Central memory CD4-positive, alpha-beta T cell (primary cell): ENCODE data around the gene STK35.
A peak's percentile ranks its signal among the peaks of the same experiment; 100 is the strongest.

ENCODE experiments used
- DNase-seq: peaks from one replicate; pipeline ENCODE4 v3.0.0; 2022
- total RNA-seq, 3 experiments: gene quantifications; one replicate each; lab custom pipeline; 2026; lab: John Stamatoyannopoulos, UW

STK35 gene
- 51.9 to 52.8 (median 52.6) reads per million in 3 experiments for total RNA-seq

GRCh38 chr20:2101057-2101864 is at the start of gene STK35:
TSS of gene STK35 (plus strand) at chr20:2101827. CDS start at chr20:2101882, 55 bp downstream.
- DNase-seq, result no peak

GRCh38 chr20:2051946-2052345 is 49.7 kb upstream of the STK35 start:
- DNase-seq, result no peak

DNA sequence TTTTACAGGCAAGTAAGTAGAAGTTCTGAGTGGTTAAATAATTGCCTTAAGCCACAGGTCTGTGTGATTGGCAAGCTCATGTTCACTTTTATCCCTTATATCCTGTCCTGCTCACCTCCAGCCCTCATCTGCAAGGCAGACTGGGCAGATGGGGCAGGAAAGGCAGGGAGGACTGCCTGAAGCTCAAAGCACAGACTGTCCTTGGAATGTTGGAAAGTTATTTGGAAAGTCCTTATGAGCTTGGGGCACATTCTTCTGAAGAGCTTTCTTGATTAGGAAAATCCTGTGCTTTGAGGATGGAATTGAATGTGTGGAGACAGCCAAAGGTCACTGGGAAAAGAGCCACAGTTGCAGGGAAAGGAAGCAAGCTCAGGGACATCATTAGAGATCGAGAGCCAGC is 48.9 kb upstream of the STK35 start:
- DNase-seq, result no peak

DNA sequence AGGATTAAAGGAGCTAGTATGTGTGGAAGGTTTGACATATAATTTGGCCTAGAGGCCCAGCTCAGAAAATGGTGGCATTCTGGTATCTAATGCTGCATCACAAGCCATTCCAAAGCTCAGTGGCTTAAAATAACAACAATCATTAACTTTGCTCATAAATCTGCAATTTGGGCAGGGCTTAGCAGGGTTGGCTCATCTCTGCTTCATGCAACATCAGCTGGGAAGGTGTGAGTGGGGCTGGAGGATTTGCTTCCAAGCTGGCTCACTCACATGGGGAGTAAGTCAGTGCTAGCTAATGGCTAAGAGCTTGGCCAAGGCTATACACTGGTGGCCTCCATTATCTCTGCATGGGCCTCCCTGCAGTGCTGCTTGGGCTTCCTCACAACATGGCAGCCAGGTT is 48.0 kb upstream of the STK35 start:
- no peak for DNase-seq

- DNase-seq, result no peak
Observed at GRCh38 chr20:2054911-2055310, 46.7 kb upstream of the STK35 start.

- no peak for DNase-seq
Observed at GRCh38 chr20:2059411-2059810, 42.2 kb upstream of the STK35 start.

DNA sequence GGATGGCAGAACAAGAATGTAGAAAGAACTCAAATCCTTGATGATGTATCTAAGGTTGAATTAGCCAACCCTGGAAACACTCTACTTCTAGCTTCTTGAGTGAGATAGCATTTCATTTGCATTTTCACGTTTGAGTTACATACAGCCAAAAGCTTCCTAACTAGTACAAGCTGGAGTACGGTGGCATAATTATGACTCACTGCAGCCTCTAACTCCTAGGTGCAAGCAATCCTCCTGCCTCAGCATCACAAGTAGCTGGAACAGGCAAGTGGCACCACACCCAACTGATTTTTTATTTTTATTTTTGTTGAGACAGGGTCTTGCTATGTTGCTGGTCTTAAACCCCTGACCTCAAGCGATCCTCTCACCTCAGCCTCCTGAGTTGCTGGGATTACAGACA is 36.5 kb upstream of the STK35 start:
- no peak for DNase-seq

GRCh38 chr20:2066461-2067122 is 35.0 kb upstream of the STK35 start:
- DNase-seq, result no peak

- no peak for DNase-seq
Observed at GRCh38 chr20:2080532-2081224, 20.9 kb upstream of the STK35 start.

GRCh38 chr20:2084703-2085102 is 16.9 kb upstream of the STK35 start:
- DNase-seq, result no peak

DNA sequence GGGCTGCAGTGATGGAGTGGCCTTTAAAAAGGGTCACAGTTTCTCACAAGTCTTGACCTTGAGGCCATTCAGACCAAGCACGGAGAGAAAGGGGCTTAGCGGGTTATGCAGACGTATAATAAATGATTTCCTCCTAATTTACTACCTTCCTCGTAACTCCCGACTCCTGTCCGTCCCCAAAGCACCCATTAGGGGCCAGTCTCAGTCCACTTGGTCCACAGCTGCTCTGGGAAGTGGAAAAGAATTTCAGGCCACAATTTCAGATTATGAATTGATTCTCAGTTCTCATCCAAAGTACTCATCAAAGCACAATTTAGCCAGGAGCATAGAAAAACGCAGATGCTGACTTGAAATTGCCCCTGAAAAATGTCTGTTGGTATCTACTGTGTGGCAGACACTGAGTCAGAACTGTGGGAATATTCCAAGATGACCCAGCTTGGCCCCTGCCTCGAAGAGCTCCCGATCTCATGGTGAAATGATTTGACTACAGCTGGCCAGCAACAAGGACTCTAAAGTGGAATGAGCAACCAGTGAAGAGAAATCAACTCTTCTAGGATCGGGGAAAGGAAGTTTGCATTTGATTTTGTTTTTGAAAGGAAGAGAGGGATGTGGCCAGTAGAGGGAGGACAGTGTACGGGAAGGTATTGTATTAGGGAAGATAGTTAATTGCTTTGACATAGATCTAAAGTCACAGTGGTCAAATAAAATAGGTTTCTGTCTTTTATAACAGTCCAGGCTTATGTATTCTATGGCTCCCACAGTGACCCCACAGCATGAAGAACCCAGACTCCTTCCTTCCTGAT is 15.2 kb upstream of the STK35 start:
- DNase-seq, result no peak

- DNase-seq, result no peak
Observed at GRCh38 chr20:2086980-2087377, 14.6 kb upstream of the STK35 start.

- DNase-seq, result no peak
Observed at GRCh38 chr20:2088891-2089290, 12.7 kb upstream of the STK35 start.

- DNase-seq, result no peak
Observed at GRCh38 chr20:2089447-2089846, 12.2 kb upstream of the STK35 start.

GRCh38 chr20:2093159-2093781 is 8.4 kb upstream of the STK35 start:
- no peak for DNase-seq

GRCh38 chr20:2093883-2094282 is 7.7 kb upstream of the STK35 start:
- no peak for DNase-seq

DNA sequence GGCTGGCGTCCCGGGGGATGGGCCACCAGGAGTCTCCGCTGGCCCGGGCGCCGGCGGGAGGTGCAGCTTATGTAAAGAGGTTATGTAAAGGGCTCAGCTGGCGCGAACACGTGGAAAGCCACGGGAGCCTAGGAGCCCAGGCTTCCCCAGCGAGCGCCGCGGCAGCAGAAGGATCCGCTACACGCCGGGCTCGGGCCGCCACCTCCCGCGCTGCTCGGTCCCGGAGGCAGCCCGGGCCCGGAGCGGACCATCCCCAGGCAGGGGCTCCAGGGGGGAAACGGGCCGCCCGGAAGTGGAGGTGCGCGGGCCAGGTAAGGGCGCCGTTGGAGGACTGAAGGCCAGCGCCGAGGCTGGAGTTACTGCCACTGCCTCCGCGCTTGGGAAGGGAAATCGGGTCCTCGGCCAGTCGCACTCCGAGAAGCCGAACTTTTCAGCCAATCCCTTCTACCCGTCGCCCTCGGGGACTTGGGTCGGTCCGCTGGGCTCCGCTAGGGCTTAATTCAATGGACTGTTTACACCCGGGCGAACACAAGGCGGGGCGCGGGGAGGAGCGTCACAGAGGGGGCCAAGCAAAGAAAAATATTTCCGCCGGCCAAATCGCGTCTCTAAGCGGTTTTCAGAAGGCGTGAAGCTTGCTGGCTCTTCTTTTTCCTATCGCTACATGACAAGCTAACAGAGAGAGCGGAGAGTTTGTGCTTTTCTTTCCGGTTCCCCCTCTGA is 398 bp downstream of the STK35 start:
- DNase-seq, result peak; percentile 91

DNA sequence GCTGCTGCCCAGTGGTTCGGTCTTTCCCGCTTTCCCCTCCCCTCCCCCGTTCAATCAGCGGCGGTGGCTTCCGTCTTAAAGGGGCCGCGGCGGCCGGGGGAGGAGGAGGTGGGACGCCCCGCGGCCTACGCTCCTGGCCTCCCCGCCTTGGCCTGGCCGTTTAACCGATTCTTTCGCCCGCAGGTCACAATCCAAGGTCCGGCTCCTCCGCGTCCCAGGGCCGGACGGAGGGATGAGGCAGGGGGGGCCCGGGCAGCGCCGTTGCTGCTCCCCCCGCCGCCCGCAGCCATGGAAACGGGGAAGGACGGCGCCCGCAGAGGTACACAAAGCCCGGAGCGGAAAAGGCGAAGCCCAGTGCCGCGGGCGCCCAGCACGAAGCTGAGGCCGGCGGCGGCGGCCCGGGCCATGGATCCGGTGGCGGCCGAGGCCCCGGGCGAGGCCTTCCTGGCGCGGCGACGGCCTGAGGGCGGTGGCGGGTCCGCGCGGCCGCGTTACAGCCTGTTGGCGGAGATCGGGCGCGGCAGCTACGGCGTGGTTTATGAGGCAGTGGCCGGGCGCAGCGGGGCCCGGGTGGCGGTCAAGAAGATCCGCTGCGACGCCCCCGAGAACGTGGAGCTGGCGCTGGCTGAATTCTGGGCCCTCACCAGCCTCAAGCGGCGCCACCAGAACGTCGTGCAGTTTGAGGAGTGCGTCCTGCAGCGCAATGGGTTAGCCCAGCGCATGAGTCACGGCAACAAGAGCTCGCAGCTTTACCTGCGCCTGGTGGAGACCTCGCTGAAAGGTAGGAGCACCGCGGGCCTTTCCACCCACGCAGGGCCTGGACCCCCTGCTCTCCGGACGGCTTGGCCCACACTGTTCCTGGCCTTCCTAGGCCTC is 1.2 kb downstream of the STK35 start:
- DNase-seq, result peak; percentile 89

DNA sequence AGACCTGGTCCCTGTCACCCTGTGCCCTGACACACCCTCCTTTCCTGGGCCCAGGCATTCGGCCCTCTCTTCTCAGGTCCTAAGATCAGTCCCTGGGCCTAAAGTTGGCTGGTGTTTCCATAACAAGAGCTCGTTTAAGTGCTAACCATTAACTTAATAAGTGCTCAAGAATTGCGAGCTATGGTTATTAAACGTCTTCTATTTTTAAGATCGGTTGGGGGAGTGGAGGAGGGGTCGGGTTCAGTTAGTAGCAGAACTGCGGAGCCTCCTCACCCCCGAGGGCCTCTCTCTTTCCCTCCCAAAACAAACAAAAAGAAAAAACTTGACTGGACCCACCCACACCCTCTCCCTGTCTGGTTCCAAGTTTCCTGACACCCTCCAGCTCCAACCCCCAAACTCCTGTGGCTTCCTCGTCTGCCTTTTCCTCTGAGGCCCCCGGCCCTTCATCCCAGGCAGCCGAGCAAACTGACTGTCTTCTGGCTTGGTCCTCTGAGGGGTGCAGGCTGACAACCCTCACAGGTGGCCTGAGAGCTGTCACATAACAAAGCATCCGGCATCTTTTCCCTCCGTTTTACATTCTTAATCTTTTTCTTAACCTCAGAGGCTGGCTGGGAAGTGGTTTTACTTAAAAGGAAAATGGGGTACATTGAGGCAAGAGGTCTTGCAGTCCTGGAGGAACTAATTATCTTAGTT is 2.0 kb downstream of the STK35 start:
- DNase-seq, result no peak

GRCh38 chr20:2104236-2104635 is 2.6 kb downstream of the STK35 start:
- DNase-seq, result no peak
